SK-N-MC (cell line): ENCODE measurements around the gene PACSIN2.

ENCODE experiments used
- EZH2 ChIP-seq: fragments of 200-600 bp; sonication (generic); IDR thresholded peaks from one replicate; pipeline ENCODE4 v1.6.1; 2017; ENCODE audit warnings: antibody characterized with exemption
- FOXP2 ChIP-seq: optimal IDR thresholded peaks from 2 replicates; pipeline ENCODE3; 2011; ENCODE audit warnings: mild to moderate bottlenecking, moderate library complexity; ENCODE audit not compliant: insufficient read depth; ENCODE audit errors: extremely low read length, control extremely low read depth
- POLR2AphosphoS5 ChIP-seq: IDR thresholded peaks from 2 replicates; pipeline ENCODE4 v1.6.1; 2012; ENCODE audit warnings: mild to moderate bottlenecking, low read depth, low read length, borderline replicate concordance

GRCh38 chr22:42880815-42881214 lies 134.1 kb downstream of the PACSIN2 start:
- no peak for TF ChIP-seq EZH2
- TF ChIP-seq POLR2AphosphoS5: no peak
- TF ChIP-seq FOXP2: no peak
